DOHH2 (cell line): ENCODE measurements around the gene CADPS.

ENCODE experiments used
- H3F3A ChIP-seq: fragments of 200-600 bp; sonication (generic), shearing (Covaris generic); 2 replicates; pipeline ENCODE4 v1.6.0; 2016; ENCODE audit warnings: antibody characterized with exemption, mild to moderate bottlenecking; ENCODE audit not compliant: control insufficient read depth, insufficient read depth
- H3K27ac ChIP-seq: fragments of 200-600 bp; sonication (generic); 2 replicates; pipeline ENCODE4 v1.5.1; 2014; ENCODE audit warnings: low read depth, mild to moderate bottlenecking, low read length, moderate library complexity
- H3K27me3 ChIP-seq: fragments of 200-600 bp; sonication (generic); 2 replicates; pipeline ENCODE4 v1.6.1; 2014; ENCODE audit warnings: mild to moderate bottlenecking, low read length, mixed read lengths; ENCODE audit not compliant: control insufficient read depth
- H3K36me3 ChIP-seq: fragments of 200-600 bp; sonication (generic); 2 replicates; pipeline ENCODE4 v1.6.1; 2014; ENCODE audit warnings: mild to moderate bottlenecking, low read length, moderate library complexity, mixed read lengths; ENCODE audit not compliant: control insufficient read depth
- H3K4me1 ChIP-seq: fragments of 200-600 bp; sonication (generic); 2 replicates; pipeline ENCODE4 v1.6.1; 2014; ENCODE audit warnings: mild to moderate bottlenecking, low read length, mixed read lengths; ENCODE audit not compliant: control insufficient read depth
- H3K4me2 ChIP-seq: fragments of 200-600 bp; sonication (generic); 2 replicates; pipeline ENCODE4 v1.6.0; 2014; ENCODE audit warnings: mild to moderate bottlenecking, low read length, moderate library complexity
- H3K4me3 ChIP-seq: fragments of 200-600 bp; sonication (generic); 2 replicates; pipeline ENCODE4 v1.5.1; 2014; ENCODE audit warnings: mild to moderate bottlenecking, low read length, mixed read lengths
- H3K79me2 ChIP-seq: fragments of 200-600 bp; sonication (generic); 2 replicates; pipeline ENCODE4 v1.6.1; 2014; ENCODE audit warnings: mild to moderate bottlenecking, low read length, mixed read lengths; ENCODE audit not compliant: control insufficient read depth
- H3K9me2 ChIP-seq: fragments of 200-600 bp; sonication (generic); replicated peaks from 2 replicates; pipeline ENCODE4 v1.6.1; 2014; ENCODE audit warnings: mild to moderate bottlenecking, low read length, mixed read lengths; ENCODE audit not compliant: control insufficient read depth
- H3K9me3 ChIP-seq: fragments of 200-600 bp; sonication (generic); 2 replicates; pipeline ENCODE4 v1.6.1; 2014; ENCODE audit warnings: antibody characterized with exemption, low read length, mixed read lengths; ENCODE audit not compliant: control insufficient read depth, insufficient read depth
- H4K20me1 ChIP-seq: fragments of 200-600 bp; sonication (generic); 2 replicates; pipeline ENCODE4 v1.6.0; 2014; ENCODE audit warnings: low read depth, mild to moderate bottlenecking, antibody characterized with exemption, low read length, moderate library complexity; ENCODE audit not compliant: control insufficient read depth, insufficient read depth
- CTCF ChIP-seq: fragments of 200-600 bp; sonication (generic); IDR thresholded peaks from one replicate; pipeline ENCODE4 v1.5.1; 2014; ENCODE audit warnings: antibody characterized with exemption, mild to moderate bottlenecking, low read depth, low read length; ENCODE audit not compliant: poor library complexity, severe bottlenecking
- EZH2phosphoT487 ChIP-seq: fragments of 200-600 bp; sonication (generic); IDR thresholded peaks from 2 replicates; pipeline ENCODE4 v1.6.1; 2017; ENCODE audit warnings: borderline replicate concordance, mild to moderate bottlenecking, antibody characterized with exemption, low read length, moderate library complexity, mixed read lengths

The CADPS gene

GRCh38 chr3:62845996-62846395, 29.2 kb downstream of the CADPS start:
- H3F3A ChIP-seq, result 0 out of 2 replicates have a peak, but pooled peaks cover 7% of the 10 kb centered on the region
- H3K27me3 ChIP-seq, result no peaks in the 10 kb centered on the region
- H3K9me2 ChIP-seq, result no peaks in the 10 kb centered on the region
- no peak overlapping the region for H3K27ac ChIP-seq
- H3K9me3 ChIP-seq, result no peaks in the 10 kb centered on the region
- H3K4me2 ChIP-seq, result no peak overlapping the region
- no peak overlapping the region for H3K4me3 ChIP-seq
- H3K36me3 ChIP-seq, result no peaks in the 10 kb centered on the region
- H3K79me2 ChIP-seq, result peaks cover 29% of the 10 kb centered on the region
- H4K20me1 ChIP-seq, result no peaks in the 10 kb centered on the region
- TF ChIP-seq EZH2phosphoT487 (no peak), CTCF (no peak)
- peaks cover 34% of the 10 kb centered on the region for H3K4me1 ChIP-seq

GRCh38 chr3:62843508-62843907, 31.7 kb downstream of the CADPS start:
- no peaks in the 10 kb centered on the region for H3K36me3 ChIP-seq
- H3K27me3 ChIP-seq, result no peaks in the 10 kb centered on the region
- no peaks in the 10 kb centered on the region for H4K20me1 ChIP-seq
- TF ChIP-seq EZH2phosphoT487 (no peak), CTCF (no peak)
- peak overlapping the region; percentile 0; the same call in 1 of the 2 replicates for H3K4me2 ChIP-seq
- no peak overlapping the region for H3K4me3 ChIP-seq
- H3K4me1 ChIP-seq, result peaks cover 34% of the 10 kb centered on the region
- H3K79me2 ChIP-seq, result peaks cover 43% of the 10 kb centered on the region
- H3K9me2 ChIP-seq, result no peaks in the 10 kb centered on the region
- no peaks in the 10 kb centered on the region for H3K9me3 ChIP-seq
- no peak overlapping the region for H3K27ac ChIP-seq
- H3F3A ChIP-seq, result peaks cover 10% of the 10 kb centered on the region; the same call in 1 of the 2 replicates

- TF ChIP-seq EZH2phosphoT487 (no peak), CTCF (no peak)
- H3K4me2 ChIP-seq, result no peak overlapping the region
- peaks cover 9% of the 10 kb centered on the region for H3K36me3 ChIP-seq
- H3K79me2 ChIP-seq, result peaks cover 73% of the 10 kb centered on the region
- H4K20me1 ChIP-seq, result no peaks in the 10 kb centered on the region
- no peak overlapping the region for H3K27ac ChIP-seq
- no peak overlapping the region for H3K4me3 ChIP-seq
- H3K9me2 ChIP-seq, result no peaks in the 10 kb centered on the region
- H3K27me3 ChIP-seq, result no peaks in the 10 kb centered on the region
- H3F3A ChIP-seq, result peaks cover 22% of the 10 kb centered on the region
- H3K4me1 ChIP-seq, result peaks cover 56% of the 10 kb centered on the region
- H3K9me3 ChIP-seq, result no peaks in the 10 kb centered on the region
These were observed 35.5 kb downstream of the CADPS start for GRCh38 chr3:62839748-62840147.
